ENCODE data around the gene ARCN1.

The ARCN1 gene

DNA sequence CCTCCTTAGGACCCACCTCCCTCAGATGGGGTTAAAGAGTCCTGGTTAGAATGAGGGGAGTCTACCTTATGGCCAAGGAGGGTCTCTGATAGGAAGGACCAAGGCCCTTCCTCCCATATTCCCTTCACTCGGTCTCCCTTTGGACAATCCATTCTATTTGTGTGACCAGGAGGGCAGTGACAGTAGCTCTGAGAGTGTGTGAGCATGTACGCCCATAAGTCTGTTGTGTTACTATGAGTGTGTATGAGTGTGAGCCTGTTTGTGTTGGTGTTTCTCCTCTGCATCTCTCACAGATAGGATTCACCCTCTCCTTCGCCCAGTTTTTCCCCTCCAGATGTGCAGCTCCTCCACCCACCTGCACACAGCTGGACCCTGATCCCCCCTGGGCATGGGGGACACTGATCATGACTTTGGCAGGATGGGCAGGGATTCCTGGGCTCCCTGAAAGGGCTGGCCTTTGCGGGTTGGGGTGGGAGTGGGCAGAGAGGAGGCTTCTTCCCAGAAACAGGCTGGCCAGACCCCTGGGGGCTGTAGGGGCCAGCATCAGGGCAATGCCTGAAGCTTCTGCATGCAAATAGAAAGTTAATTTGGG lies 49.7 kb downstream of the ARCN1 start:
- no peak for DNase-seq

DNA sequence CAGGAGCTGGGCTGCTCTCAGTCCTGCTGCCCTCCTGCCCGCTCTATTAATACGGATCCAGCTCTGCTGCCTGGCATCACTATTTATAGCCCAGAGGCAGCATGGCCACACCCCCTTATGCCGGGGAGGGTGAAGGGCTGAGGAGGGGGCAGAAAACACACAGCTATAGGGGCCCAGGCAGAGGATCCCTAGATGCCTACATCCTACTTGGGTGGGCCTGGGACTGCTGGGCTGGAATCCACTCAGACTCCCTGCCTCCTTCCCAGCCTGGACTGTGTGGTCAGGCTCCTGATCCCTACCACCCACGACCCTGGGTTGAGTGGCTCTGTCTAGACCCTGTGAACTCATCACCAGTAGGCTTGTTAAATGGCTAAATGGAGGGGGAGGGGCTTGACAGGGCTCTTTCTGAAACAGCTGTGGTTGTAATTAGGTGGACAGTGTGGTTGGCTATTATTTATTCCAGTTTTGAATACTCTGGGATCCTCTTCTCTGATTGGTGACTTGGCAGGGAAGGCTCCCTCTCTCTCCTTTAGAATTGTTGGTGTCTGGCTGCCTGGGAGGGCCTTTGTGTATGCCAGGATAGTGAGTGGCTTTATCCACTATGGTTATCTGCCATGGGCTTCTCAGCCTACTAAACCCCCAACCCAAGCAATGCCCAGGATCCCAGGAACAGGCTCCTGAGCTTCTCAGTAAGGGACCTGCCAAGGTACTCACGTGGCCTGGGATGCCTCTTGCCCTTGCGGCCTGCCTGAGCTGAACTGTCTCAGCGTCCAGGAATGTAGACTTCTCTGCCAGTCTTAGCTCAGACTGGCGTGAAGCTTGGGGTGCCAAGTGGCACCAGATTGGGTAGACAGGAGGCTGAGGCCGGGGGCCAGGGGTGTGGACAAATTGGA lies 50.4 kb downstream of the ARCN1 start:
- DNase-seq, result no peak

DNA sequence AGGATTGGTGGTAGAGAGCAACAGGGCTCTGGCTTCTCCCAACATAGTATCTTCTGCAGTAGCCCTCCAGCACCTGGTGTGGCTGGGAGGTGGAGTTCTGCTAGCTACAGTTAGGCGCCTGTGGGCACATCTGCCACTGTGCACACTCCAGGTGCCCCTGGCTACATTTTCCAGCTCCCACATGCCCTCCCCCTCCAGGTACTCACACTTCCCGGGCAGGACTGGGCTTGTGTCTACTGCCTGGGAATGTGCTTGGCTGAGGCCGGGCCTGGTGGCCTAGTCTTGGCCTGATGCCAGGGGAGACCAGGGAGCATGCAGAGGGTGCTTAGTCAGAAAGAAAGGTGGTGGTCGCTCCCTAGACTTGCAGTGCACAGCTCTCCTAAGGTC lies 51.1 kb downstream of the ARCN1 start:
- no peak for DNase-seq

DNA sequence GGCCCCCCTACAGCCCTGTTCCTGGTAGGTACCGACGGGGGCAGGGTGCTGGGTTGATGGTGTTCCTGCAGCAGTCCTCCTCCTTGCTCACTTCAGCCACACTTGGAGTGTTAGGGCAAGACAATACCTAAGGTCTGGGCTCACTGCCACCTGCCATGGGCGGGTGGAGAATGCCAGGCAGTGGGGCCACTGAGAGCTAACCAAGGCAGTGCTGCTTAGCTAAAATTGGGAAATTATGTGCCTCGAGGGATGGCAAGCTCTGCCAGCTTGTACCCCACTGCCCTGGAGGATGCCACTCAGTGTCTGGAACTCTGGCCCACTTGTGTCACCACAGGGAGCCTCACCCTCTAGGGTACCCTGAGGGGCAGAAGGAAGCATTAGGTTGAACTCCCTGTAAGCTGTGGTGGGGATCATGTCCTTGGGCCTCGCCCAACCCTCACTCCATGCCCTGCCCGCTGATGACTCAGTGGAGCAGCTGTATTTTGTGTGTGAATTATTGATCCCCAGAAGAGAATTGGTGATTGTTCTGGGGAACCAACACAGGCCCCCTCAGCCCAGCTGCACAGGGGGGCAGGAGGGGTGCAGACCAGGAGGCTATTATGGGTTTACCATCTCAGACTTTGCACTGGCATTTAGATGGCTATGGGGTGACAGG lies 53.0 kb downstream of the ARCN1 start:
- DNase-seq, result no peak

DNA sequence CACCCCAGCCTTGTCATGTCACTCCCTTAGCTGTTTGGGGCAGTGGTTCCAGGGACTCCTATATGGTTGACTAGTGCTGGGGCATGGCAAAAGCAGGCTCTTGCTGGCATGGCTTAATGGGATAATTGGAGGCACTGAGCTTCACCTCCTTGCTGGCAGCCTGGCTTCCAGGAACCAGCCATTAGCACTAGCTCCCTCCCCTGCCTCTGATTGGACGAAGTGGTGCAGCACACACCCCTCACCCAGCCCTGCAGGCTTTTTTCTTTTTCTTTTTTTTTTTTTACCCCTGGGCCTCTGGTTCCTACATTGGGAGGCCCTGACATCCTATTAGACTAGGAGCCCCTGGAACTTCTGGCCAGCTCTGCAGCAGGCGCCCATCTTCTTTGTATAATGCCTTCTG lies 53.8 kb downstream of the ARCN1 start:
- no peak for DNase-seq

DNA sequence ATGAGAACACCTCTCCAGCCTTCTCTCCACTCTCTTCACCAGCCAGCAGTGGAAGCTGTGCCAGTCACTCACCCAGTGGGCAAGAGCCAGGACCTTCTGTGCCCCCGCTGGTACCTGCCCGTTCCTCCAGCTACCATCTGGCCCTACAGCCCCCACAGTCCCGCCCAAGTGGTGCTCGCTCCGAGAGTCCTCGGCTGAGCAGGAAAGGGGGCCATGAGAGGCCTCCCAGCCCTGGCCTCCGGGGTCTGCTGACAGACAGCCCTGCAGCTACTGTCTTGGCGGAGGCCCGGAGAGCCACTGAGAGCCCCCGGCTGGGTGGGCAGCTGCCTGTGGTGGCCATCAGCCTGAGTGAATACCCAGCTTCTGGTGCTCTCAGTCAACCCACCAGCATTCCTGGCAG lies 55.4 kb downstream of the ARCN1 start:
- no peak for DNase-seq

DNA sequence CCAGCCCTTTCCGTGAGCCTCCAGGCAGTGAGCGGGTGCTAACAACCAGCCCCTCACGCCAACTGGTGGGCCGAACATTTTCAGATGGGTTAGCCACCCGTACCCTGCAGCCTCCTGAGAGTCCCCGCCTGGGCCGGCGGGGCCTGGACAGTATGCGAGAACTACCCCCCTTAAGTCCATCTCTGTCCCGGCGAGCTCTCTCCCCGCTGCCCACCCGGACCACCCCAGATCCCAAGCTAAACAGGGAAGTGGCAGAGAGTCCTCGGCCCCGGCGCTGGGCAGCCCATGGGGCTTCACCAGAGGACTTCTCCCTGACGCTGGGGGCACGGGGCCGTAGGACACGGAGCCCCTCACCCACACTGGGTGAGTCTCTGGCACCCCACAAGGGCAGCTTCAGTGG lies 55.8 kb downstream of the ARCN1 start:
- DNase-seq, result no peak

DNA sequence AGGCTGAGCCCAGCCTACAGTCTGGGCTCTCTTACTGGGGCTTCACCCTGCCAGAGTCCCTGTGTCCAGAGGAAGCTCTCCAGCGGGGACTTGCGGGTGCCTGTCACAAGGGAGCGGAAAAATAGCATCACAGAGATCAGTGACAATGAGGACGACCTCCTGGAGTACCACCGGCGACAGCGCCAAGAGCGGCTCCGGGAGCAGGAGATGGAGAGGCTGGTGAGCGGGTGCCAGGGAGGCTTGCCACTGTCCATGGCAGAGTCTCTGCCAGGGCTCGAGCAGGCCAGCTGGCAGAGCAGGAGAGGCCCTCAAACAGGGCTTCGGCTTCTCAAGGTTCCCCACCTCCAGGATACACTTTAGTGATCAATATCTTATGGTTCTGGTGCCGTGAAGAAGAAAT lies 56.2 kb downstream of the ARCN1 start:
- DNase-seq, result no peak

DNA sequence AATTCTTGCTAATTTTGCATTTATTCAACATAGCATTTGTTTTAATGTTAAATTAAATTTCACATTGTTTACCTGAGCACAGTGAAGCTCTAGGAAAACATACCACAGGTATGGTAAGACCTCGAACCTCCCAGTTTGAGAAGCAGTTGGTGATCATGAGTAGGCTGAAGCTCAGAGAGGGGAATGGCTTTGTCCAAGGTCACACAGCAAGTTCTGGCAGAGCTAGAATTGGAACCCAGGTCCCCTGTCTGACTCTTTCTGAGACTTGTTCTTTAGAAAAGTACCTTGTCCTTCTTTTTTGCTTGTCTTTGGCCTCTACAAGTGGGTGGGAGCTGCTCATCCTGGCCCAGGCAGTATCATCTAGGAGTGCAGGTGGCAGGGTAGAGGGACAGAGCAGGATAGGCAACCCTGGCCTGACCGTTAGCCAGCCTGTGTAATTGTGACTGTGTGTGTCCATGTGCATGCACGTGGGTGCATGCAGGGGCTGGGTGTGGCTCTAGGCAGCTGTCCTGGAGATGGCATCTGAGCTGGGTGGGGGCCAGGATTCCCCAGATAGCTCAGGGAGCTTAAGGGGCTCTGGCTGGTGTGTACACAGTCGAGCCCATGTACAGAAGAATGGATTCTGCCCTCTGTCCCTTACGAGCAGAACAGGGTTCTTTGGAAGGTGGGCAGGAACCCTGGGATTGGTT lies 56.8 kb downstream of the ARCN1 start:
- no peak for DNase-seq

DNA sequence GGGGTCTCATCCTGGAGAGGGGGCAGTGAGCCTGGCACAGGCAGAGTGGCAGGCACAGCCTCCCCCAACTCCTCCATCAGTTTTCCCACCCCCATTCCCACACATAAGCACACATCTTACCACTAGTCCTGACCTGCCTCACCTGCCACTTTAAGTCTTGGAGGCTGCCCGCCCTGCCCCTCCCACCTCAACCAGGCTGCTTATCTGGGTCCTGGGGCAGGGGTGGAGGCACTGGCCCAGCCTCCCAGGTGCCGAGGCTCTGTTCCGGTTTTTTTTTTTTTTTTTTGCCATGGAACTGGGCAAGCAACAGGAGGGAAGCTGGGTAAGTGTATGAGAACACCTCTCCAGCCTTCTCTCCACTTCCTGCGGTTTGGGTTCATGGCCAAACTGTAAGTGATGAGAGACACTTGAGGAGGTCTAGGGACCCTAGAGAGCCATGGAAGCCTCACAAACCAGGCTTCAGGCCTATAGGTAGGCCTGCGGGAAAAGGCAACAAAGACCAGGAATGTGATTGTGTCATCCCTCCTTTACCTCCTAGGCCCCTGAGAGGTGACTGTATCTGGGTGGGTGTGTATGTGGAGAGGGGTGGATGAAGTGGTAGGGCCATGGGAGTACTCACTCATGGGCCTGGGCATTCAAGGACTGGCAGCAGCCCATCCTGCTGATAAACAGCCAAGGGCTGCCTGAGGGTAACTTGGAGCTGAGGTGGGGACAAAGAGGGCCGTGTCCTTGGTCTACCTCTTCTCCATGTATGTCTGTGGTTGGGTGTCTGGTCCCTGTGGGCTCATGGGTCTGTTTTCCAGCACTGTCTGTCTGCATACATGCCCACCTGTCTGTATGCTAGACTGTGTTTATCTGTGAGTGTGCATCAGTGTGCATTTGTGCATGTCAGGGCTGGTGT lies 57.8 kb downstream of the ARCN1 start:
- DNase-seq, result no peak

DNA sequence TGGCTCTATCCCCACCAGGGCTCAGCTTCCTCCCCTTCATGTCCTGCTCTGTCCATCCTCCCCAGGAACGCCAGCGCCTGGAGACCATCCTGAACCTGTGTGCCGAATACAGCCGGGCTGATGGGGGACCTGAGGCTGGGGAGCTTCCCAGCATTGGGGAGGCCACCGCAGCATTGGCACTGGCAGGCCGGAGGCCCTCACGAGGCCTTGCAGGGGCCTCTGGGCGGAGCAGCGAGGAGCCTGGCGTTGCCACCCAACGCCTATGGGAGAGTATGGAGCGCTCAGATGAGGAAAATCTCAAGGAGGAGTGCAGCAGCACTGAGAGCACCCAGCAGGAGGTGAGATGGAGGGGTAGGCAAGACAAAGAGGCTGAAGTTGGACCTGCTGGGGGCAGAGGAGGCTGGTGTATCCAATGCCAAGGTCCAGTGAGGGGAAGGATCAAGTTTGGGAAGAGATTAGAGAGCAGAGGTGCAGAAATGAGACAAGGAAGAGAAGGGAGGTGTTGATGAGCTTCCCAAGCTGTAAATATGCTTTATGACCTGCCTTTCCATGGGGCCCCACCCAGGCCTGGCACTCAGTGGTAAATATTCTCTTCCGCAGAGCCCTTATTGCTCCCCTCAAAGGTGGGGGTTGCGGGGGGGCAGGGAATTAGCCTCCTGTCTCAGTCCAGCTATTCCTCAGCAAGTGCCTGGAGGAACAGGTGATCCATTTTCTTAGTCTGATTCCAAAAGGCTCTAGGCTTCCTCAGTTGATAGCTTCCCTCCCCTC lies 59.1 kb downstream of the ARCN1 start:
- DNase-seq, result no peak

DNA sequence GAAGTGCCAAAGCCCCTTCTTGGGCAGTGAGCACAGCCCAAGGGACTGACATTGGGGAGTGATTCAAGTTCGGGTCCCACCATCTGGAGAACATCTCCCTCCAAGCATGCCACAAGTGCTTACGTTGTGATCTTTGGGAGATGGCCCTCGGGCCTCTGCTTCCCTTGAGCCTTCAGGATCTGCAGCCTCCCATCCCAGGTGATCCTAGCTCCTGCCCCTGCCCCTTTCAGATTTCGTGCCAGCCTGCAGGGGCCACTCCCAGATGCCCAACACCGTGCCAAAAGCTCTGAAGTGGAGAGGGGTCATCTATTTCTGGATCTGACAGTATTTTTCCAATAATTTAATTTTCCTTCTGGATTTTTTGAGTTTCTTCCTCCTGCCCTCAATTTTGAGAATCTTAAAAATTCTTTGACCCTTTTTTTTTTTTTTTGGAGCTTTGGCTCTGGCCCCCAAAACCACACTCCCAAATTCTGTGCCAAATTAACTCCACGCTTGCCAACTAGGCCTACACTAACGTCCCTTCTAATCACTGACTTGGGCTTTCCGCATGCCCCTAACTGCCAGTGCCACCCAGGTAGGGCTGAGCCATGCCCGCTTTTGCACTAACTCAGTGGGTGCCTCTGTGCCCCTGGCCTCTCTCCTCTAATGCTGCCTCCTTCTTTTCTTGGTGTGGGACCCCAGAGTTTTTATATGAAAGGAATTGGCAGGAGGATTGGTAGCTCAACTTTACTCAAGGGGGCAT lies 60.5 kb downstream of the ARCN1 start:
- no peak for DNase-seq

DNA sequence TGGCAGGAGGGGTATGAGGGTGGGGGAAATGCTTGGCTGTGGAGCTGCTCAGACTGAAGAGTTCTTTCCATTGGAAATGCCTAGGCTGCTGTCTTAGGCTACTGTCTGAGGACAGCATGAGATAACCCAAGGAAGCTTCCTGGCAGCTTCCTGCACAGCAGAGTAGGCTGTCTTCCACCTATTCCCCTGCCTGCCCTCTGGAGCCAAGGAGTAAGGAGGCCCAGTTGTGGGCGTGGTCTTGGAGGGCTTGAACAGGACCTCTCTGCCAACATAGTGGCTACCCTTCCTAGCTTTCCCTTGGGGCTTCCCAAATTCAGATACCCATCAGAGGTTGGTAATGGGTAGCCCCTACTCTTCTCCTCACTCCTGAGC lies 61.1 kb downstream of the ARCN1 start:
- no peak for DNase-seq

DNA sequence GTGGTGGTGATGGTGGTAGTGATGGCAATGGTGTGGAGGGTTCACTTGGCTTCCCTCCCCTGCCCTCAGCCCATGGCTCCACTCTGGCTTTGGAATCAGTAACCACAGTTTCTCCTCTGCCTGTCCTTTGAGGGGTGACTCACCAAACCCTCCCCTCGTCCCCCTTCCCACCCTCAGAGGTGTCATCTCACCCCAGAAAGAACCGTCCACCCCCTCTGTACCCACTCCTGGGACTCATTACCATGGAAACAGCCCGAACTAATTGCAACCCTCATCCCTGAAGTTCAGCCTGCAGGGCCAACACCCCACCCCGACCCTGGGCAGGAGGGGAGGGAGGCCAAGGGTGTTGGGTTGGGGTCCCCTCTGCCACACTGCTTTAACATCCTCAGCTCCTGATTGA lies 61.8 kb downstream of the ARCN1 start:
- no peak for DNase-seq

DNA sequence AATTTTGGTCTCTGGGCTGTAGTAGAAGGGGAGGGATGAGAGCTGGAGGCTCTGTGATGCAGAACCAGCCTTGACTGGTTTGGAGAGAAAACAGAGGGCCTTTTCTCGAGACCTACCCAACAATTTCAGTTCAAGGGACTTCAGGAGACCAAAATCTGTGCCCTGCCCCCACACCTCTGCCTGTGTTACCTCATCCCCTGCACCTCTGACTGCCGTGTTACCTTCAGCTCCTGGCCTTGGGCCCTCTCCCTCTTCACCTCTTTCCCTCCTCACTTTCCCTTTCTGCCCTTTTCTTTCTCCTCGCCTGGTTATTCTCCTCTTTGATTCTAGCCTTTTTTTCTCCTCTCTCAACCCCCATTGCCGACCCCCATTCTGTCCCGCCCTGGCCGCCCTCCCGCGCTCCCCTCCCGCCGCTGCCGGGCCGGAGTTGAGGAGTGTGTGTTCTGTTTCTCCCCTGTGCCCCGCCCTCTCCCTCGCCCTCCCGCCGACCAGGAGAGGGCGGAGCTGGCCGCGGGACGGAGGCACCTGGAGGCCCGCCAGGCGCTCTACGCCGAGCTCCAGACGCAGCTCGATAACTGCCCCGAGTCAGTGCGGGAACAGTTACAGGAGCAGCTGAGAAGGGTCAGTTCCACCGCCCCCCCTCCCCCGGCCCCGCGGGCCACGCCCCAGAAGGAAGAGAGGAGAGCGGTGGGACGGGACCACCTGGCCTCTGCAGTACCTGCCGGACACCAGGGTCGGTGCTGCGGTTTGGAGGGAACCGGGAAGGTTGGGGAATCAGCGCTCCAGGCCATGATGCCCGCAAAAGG lies 62.4 kb downstream of the ARCN1 start:
- DNase-seq, result no peak

DNA sequence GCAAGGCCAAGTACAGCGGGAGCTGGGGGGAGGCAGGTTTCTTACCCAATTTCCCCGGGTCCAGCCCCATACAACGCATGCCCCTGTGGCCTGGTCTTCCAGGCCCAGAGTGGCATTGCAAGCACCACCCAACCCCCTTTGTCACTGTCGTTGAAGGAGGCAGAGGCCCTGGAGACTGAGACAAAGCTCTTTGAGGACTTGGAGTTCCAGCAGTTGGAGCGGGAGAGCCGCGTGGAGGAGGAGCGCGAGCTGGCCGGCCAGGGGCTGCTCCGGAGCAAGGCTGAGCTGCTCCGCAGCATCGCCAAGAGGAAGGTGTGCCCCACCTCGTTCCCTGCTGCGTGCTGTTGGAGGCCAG lies 63.0 kb downstream of the ARCN1 start:
- DNase-seq, result no peak

DNA sequence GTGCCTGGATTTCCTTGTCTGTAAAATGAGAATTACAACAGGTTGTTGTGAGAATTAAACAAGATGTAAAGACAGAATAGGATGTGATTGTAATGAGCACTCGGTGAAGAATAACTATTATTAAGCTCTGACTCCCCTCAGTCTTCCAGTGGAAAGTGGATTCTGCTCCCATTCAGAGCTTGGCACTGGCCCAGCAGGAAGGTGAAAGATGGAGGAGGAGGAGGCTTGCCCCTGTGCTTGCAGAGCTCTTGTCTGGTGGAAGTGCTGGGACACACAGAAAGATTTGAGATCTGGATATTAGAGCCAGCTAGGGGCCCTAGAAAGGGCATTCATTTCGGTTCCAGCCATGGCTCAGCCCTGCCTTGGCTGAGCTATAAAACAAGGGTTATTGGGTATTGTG lies 63.4 kb downstream of the ARCN1 start:
- DNase-seq, result no peak

DNA sequence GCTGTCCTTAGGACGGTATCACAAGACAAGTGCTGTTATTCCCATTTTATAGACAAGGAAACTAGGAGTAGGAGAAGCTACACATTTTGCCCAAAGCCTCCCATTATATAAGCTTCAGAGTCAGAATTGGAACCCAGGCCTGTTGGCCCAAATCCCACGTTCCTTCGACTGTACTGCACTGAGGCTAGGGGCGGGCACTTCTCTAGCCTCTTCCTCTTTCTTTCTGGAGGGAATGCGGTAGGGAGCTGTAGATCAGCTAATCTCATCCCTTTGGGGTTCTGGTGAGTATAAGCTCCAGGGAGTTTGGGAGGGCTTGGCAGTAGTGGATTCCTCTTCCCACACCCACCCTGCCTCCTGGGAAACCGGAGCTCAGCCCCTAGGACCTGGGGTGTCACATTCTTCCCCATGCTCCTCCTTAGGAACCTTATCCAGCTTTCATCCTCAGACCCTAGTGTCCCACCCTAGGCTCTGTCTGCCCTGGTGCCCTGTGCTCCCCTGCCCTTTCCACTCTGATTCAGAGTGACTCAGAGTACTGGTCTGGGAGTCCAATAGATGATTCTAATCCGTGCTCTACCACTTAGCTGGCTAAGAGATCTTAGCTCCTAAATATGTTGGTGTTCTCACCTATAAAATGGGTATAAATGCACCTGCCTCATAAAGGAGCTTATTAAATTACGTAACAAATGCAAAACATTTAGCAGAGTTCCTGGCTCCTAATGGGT lies 64.5 kb downstream of the ARCN1 start:
- DNase-seq, result no peak

DNA sequence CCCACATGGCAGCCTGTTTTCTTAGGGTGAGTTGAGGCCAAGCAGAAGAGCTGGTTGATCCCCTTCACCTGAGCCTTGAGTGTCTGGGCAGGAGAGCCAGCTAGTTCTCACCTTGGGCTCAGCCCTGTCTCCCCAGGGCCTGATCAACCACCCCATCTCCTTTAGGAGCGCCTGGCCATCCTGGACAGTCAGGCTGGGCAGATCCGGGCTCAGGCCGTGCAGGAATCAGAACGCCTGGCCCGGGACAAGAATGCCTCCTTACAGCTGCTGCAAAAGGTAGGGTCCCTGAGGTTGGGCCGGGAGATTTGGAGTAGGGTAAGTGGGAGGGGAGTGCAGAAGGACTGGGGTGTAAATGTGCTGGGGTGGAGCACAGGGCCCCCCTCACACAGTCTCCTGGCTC lies 66.5 kb downstream of the ARCN1 start:
- DNase-seq, result no peak

DNA sequence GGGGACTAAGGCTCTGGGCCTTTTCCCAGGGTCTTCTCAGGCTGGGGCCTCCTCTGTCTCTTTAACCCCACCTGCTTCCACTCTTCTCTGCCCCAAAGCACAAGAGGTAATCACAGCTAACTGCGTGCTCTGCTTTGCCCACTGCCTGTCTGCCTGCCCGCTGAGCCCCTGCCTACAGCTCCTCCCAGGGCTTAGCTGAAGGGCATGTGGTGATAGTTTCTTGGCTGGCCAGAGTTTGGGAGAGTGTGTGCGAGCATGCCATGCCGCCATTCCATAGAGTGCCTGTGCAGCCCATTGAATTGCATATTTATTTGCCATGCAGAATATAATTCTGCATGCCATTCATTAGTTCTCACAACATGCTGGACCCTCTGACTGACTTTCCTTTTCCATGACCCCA lies 67.7 kb downstream of the ARCN1 start:
- no peak for DNase-seq
